Fibroblast of villous mesenchyme (primary cell): Measurements from ENCODE around the gene NHLRC1. TPM values are rescaled to one million over a fixed set of nuclear protein-coding genes. Genes with fewer than 3 reads are reported as not detected.

Experiments used
- DNase-seq: peaks from one replicate; pipeline ENCODE4 v3.0.0-alpha.2; 2010; ENCODE audit warnings: low read depth
- H3K4me3 ChIP-seq: 2 replicates; pipeline ENCODE4 v1.5.1; 2011; ENCODE audit warnings: low read depth, mild to moderate bottlenecking, low read length
- total RNA-seq: library from RNA; depleted of rRNA; stranded (reverse); fragments of >200 nt; gene quantifications from 2 replicates; pipeline ENCODE4 v1.2.3, GENCODE V29; 2012
- TF ChIP-seq, protein P1 (sequence below): IDR thresholded peaks from 2 replicates; pipeline ENCODE4 v1.5.1; 2012; ENCODE audit warnings: low read depth, mild to moderate bottlenecking, low read length; ENCODE audit not compliant: insufficient read depth

Gene NHLRC1
- total RNA-seq, 1 donor, result 1.7 TPM

DNA sequence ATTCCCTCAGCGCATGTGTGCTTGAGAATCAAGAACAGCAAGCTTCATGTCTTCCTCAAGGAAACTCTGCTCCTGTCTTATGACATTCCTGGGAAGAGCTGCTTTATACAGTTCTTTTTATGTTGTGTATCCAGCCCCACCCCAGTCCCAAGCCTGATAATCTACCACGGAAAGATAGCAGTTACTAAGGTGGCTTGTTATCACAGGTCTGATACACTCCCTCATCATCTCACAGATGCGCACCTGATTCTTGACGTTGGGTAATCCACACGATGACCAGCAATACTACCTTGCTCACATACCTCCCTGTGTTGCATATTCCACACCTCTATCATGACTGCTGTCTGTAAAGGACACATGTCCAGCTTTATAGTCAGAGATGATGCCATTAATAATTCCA lies 3.2 kb downstream of the NHLRC1 start:
- H3K4me3 ChIP-seq, result no peak overlapping the region
- TF ChIP-seq, protein P1, sequence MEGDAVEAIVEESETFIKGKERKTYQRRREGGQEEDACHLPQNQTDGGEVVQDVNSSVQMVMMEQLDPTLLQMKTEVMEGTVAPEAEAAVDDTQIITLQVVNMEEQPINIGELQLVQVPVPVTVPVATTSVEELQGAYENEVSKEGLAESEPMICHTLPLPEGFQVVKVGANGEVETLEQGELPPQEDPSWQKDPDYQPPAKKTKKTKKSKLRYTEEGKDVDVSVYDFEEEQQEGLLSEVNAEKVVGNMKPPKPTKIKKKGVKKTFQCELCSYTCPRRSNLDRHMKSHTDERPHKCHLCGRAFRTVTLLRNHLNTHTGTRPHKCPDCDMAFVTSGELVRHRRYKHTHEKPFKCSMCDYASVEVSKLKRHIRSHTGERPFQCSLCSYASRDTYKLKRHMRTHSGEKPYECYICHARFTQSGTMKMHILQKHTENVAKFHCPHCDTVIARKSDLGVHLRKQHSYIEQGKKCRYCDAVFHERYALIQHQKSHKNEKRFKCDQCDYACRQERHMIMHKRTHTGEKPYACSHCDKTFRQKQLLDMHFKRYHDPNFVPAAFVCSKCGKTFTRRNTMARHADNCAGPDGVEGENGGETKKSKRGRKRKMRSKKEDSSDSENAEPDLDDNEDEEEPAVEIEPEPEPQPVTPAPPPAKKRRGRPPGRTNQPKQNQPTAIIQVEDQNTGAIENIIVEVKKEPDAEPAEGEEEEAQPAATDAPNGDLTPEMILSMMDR, result no peak
- DNase-seq, result no peak

DNA sequence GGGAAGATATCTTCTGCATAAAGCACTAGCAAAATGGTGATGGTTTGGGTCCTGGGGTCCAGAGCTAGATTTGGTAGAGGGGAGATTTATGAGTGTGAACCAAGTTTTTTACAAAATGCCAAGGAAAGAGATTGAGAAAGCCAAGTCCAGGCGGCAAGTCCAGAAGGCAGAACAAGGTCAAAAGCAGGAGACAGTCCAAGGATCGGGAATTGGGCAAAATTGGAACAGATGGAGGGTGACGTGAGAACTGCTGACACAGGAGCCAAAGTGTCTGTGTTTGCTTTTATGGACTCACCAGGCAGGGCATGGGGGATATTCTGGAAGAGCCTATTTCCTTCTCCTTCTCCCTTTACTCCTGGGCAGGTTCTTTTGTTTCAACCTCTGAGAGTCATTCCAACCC lies 4.1 kb downstream of the NHLRC1 start:
- no peak overlapping the region for H3K4me3 ChIP-seq
- TF ChIP-seq, protein P1, result no peak
- DNase-seq, result no peak

DNA sequence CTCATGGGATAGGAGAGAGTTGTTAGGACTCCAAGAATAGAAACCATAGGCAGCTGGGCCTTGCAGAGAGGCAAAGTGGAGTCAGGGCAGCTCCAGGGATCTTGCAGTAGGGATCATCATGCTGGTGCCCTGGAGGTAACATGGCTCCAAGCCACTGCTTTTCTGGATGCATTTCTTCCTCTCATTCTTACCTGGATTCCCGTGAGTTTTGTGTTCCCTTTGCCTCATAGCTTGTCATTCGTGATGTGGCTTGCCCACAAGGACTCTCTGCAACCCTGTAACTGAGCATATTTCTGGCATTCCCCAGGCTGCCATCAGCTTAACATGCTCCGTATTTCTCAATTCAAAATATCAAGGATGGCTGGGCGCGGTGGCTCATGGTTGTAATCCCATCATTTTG lies 5.3 kb downstream of the NHLRC1 start:
- TF ChIP-seq, protein P1, result no peak
- no peak overlapping the region for H3K4me3 ChIP-seq
- DNase-seq, result no peak

DNA sequence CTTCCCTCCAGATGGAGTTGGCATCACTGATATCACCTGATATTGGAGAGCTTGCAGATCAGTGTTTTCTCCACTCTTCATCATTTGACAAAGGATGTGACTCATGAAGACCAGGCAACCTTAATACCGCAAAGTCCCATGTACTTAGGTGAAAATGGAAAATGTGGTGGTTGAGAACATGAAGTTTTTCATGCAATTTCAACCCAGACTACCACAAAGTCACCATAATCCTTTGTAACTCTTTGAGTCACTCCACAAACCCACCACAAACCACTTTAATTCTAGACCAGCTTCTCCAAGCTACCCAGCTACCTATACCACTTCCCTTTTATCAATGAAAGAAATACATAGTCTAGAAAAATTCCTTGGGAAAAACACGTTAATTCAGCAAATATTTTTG lies 7.1 kb downstream of the NHLRC1 start:
- TF ChIP-seq, protein P1, result no peak
- DNase-seq, result no peak
- no peak overlapping the region for H3K4me3 ChIP-seq

DNA sequence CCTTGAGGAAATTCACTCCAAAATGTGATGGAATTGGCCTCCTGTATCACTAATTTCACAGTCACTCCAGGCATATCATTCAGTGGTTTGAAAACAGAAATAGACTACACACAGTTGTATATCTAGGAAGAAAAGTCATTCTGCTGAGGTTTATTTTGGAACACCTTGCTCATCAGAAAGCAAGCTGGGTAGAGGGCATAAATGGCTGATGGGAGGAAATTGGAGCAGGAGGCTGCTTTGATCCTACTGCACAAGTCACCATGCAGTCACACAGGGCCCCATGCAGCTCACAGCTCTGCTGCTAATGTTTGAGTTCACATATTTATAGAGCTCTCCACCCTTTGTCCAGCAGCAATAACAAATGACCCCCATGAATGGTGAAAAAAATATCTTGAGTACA lies 12.3 kb downstream of the NHLRC1 start:
- DNase-seq, result no peak
- no peak overlapping the region for H3K4me3 ChIP-seq
- TF ChIP-seq, protein P1, result no peak

DNA sequence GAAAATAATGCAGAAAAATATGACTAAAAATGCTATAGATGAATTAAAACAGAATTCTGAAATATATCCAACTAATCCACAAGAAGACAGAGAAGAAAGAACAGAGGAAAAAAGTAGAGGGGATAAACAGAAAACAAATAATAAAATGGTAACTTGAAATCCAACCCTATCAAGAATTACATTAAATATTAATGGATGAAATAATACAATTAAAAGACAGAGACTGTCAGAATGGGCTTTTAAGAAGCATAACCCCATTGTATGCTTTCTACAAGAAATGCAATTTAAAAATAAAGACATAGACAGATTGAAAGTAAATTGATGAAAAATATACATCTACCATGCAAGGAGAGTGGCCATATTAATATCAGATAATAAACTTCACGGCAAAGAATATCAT lies 15.4 kb downstream of the NHLRC1 start:
- no peak overlapping the region for H3K4me3 ChIP-seq

More for the DNA sequence above, 15.4 kb downstream of the NHLRC1 start:
- DNase-seq, result no peak
- TF ChIP-seq, protein P1, result no peak
